IMR-90 (cell line): ENCODE results near the gene CCDC117. TPM values are rescaled to one million over a fixed set of nuclear protein-coding genes. Genes with fewer than 3 reads are reported as not detected.

ENCODE experiments used
- ATAC-seq: fragments of 200-7000 bp; cut with Tn5 transposase; 2 replicates; pipeline ENCODE4 v1.9.1; 2020; ENCODE audit warnings: low read depth, mild to moderate bottlenecking, moderate library complexity
- BruUV-seq: library from RNA; stranded (reverse); fragments of 400-500 nt; replicated peaks from 2 replicates; lab custom pipeline; 2021; lab: Mats Ljungman, UMichigan
- CTCF ChIA-PET: fragments of 300-600 bp; formaldehyde crosslinking; extraction: SDS; loops from one replicate; lab custom pipeline; 2021; ENCODE audit warnings: antibody characterized with exemption; lab: Yijun Ruan, JAX
- POLR2A ChIA-PET: fragments of 300-600 bp; sonication (Branson Sonifier 250); formaldehyde crosslinking; loops from one replicate; lab custom pipeline; 2022; ENCODE audit warnings: antibody characterized with exemption; ENCODE audit not compliant: unreplicated experiment; lab: Charles Lee
- DNase-seq: peaks from one replicate; pipeline ENCODE4 v3.0.0; 2013
- H2AFZ ChIP-seq: replicated peaks from 2 replicates; pipeline ENCODE3; 2013; ENCODE audit warnings: low read length, mild to moderate bottlenecking; ENCODE audit not compliant: poor library complexity
- H2AK5ac ChIP-seq: 2 replicates; pipeline ENCODE4 v1.6.1; 2013; ENCODE audit warnings: low read depth, low read length, inconsistent platforms
- H2AK9ac ChIP-seq: replicated peaks from 2 replicates; pipeline ENCODE3; 2013; ENCODE audit warnings: mild to moderate bottlenecking, low read depth, low read length, moderate library complexity; ENCODE audit not compliant: poor library complexity
- H2BK120ac ChIP-seq: 2 replicates; pipeline ENCODE4 v1.6.1; 2013; ENCODE audit warnings: low read depth, low read length, inconsistent platforms
- H2BK15ac ChIP-seq: 3 replicates; pipeline ENCODE4 v1.6.1; 2013; ENCODE audit warnings: low read depth, low read length, inconsistent platforms
- H2BK20ac ChIP-seq: 2 replicates; pipeline ENCODE4 v1.6.1; 2013; ENCODE audit warnings: low read depth, mild to moderate bottlenecking, inconsistent platforms, low read length, moderate library complexity
- H2BK5ac ChIP-seq: 2 replicates; pipeline ENCODE4 v1.6.1; 2013; ENCODE audit warnings: mild to moderate bottlenecking, low read depth, low read length, inconsistent platforms; ENCODE audit not compliant: poor library complexity, severe bottlenecking
- H3K14ac ChIP-seq: replicated peaks from 2 replicates; pipeline ENCODE4 v1.6.1; 2013; ENCODE audit warnings: low read depth, low read length, inconsistent platforms
- H3K18ac ChIP-seq: 2 replicates; pipeline ENCODE4 v1.6.1; 2013; ENCODE audit warnings: low read depth, low read length, control low read depth
- H3K23ac ChIP-seq: 2 replicates; pipeline ENCODE4 v1.6.1; 2013; ENCODE audit warnings: low read depth, low read length, inconsistent platforms
- H3K27ac ChIP-seq: 2 replicates; pipeline ENCODE4 v1.5.1; 2013; ENCODE audit warnings: mild to moderate bottlenecking, control low read depth, low read length; ENCODE audit not compliant: insufficient read depth
- H3K27me3 ChIP-seq: 2 replicates; pipeline ENCODE4 v1.6.1; 2013; ENCODE audit warnings: low read length; ENCODE audit not compliant: control insufficient read depth, insufficient read depth
- H3K36me3 ChIP-seq: 2 replicates; pipeline ENCODE4 v1.6.1; 2013; ENCODE audit warnings: low read length, mixed read lengths; ENCODE audit not compliant: control insufficient read depth, insufficient read depth
- H3K4ac ChIP-seq: 2 replicates; pipeline ENCODE4 v1.6.1; 2013; ENCODE audit warnings: low read depth, low read length, inconsistent platforms
- H3K4me1 ChIP-seq: 2 replicates; pipeline ENCODE4 v1.6.1; 2013; ENCODE audit warnings: low read length, mixed read lengths; ENCODE audit not compliant: control insufficient read depth, insufficient read depth
- H3K4me2 ChIP-seq: 2 replicates; pipeline ENCODE4 v1.6.1; 2013; ENCODE audit warnings: low read depth, mild to moderate bottlenecking, control low read depth, low read length, moderate library complexity
- H3K4me3 ChIP-seq: 2 replicates; pipeline ENCODE4 v1.5.1; 2013; ENCODE audit warnings: low read depth, mild to moderate bottlenecking, control low read depth, low read length, moderate library complexity; ENCODE audit not compliant: insufficient read depth
- H3K56ac ChIP-seq: 2 replicates; pipeline ENCODE4 v1.6.1; 2013; ENCODE audit warnings: low read length, inconsistent platforms; ENCODE audit not compliant: insufficient read depth; ENCODE audit errors: extremely low read depth
- H3K79me1 ChIP-seq, 2 experiments: 2 replicates each; pipeline ENCODE4 v1.6.1; 2013; ENCODE audit warnings: low read length in 2 of 2, inconsistent platforms in 1 of 2, low read depth in 1 of 2
- H3K9ac ChIP-seq: 2 replicates; pipeline ENCODE4 v1.6.1; 2013; ENCODE audit warnings: low read depth, low read length, control low read depth
- H3K9me1 ChIP-seq: 2 replicates; pipeline ENCODE4 v1.6.1; 2013; ENCODE audit warnings: low read length, inconsistent platforms; ENCODE audit not compliant: insufficient read depth
- H3K9me3 ChIP-seq: 2 replicates; pipeline ENCODE4 v1.6.1; 2013; ENCODE audit warnings: low read length; ENCODE audit not compliant: control insufficient read depth, insufficient read depth
- H4K20me1 ChIP-seq: 2 replicates; pipeline ENCODE4 v1.6.1; 2013; ENCODE audit warnings: low read length, inconsistent platforms; ENCODE audit not compliant: insufficient read depth
- H4K5ac ChIP-seq: 2 replicates; pipeline ENCODE4 v1.6.1; 2013; ENCODE audit warnings: mild to moderate bottlenecking, low read depth, low read length, control low read depth
- H4K8ac ChIP-seq, 2 experiments: 2 replicates each; pipeline ENCODE4 v1.6.1; 2013; ENCODE audit warnings: low read depth in 2 of 2, low read length in 2 of 2, control low read depth in 1 of 2, inconsistent platforms in 1 of 2
- H4K91ac ChIP-seq: 2 replicates; pipeline ENCODE4 v1.6.1; 2013; ENCODE audit warnings: low read depth, low read length, inconsistent platforms; ENCODE audit not compliant: insufficient read depth
- CEBPB ChIP-seq: IDR thresholded peaks from 2 replicates; pipeline ENCODE4 v1.6.1; 2012; ENCODE audit warnings: low read depth, low read length, improper control_type of control experiment
- CHD1 ChIP-seq: IDR thresholded peaks from 2 replicates; pipeline ENCODE4 v1.6.1; 2012; ENCODE audit warnings: low read depth, low read length, improper control_type of control experiment
- FOS ChIP-seq: fragments of 150-350 bp; IDR thresholded peaks from 2 replicates; pipeline ENCODE4 v1.6.1; 2016; ENCODE audit warnings: low read depth, low read length
- MAFK ChIP-seq: IDR thresholded peaks from 2 replicates; pipeline ENCODE4 v1.6.1; 2012; ENCODE audit warnings: low read depth, low read length, improper control_type of control experiment
- MAZ ChIP-seq: IDR thresholded peaks from 2 replicates; pipeline ENCODE4 v1.6.1; 2012; ENCODE audit warnings: low read depth, mild to moderate bottlenecking, low read length, improper control_type of control experiment, moderate library complexity, borderline replicate concordance
- MXI1 ChIP-seq: IDR thresholded peaks from 2 replicates; pipeline ENCODE4 v1.6.1; 2012; ENCODE audit warnings: low read depth, mild to moderate bottlenecking, low read length, moderate library complexity, borderline replicate concordance
- RCOR1 ChIP-seq: IDR thresholded peaks from 2 replicates; pipeline ENCODE4 v1.6.1; 2012; ENCODE audit warnings: mild to moderate bottlenecking, low read length, improper control_type of control experiment; ENCODE audit not compliant: insufficient replicate concordance
- RFX5 ChIP-seq: IDR thresholded peaks from 2 replicates; pipeline ENCODE4 v1.8.0; 2012; ENCODE audit warnings: low read depth, mild to moderate bottlenecking, low read length, moderate library complexity
- WGBS, 2 experiments: methylation state at CpG; one replicate each; pipeline versions ENCODE4 v1.1.5 to v1.1.7; 2013; ENCODE audit warnings: missing lambda C conversion rate in 2 of 2; ENCODE audit not compliant: insufficient read length in 1 of 2; ENCODE audit errors: extremely low coverage in 2 of 2; 5-methylcytosine and 5-hydroxymethylcytosine counted together
- dilution Hi-C: fragments of 300-500 bp; cut with HindIII; formaldehyde crosslinking; loops from one replicate; pipeline ENCODE4 v1.14.3; 2018; ENCODE audit warnings: low sequenced_read_pairs; ENCODE audit not compliant: unreplicated experiment
- in situ Hi-C: fragments of 300-500 bp; cut with MboI; formaldehyde crosslinking; loops from 3 replicates; pipeline ENCODE4 v1.14.3; 2019; ENCODE audit warnings: low sequenced_read_pairs, inconsistent platforms, mixed read lengths
- intact Hi-C: fragments of 100-400 bp; cut with micrococcal nuclease; formaldehyde crosslinking; loops from 2 replicates; pipeline ENCODE4 v1.10.0; 2022
- polyA plus RNA-seq, 3 experiments: library from polyadenylated mRNA; depleted of rRNA; stranded (reverse); fragments of >200 nt; gene quantifications; 2 replicates each; pipeline ENCODE4 v1.2.3, GENCODE V29; 2012; ENCODE audit warnings: low replicate concordance in 1 of 3
- total RNA-seq: library from RNA; depleted of rRNA; stranded (reverse); fragments of >200 nt; gene quantifications from 2 replicates; pipeline ENCODE4 v1.2.3, GENCODE V29; 2012
- TF ChIP-seq, protein P1 (sequence below): fragments of 150-350 bp; IDR thresholded peaks from 2 replicates; pipeline ENCODE4 v1.6.1; 2017; ENCODE audit warnings: mild to moderate bottlenecking, antibody characterized with exemption, low read length, low read depth
- TF ChIP-seq, protein P2 (sequence below): fragments of 150-350 bp; IDR thresholded peaks from 2 replicates; pipeline ENCODE4 v1.6.1; 2016; ENCODE audit warnings: low read depth, mild to moderate bottlenecking, low read length, moderate library complexity, borderline replicate concordance

The CCDC117 gene
- total and polyA plus RNA-seq, 2 of the 4 experiments (the other 2 are of a cell fraction): 5.9 to 7.0 TPM

DNA sequence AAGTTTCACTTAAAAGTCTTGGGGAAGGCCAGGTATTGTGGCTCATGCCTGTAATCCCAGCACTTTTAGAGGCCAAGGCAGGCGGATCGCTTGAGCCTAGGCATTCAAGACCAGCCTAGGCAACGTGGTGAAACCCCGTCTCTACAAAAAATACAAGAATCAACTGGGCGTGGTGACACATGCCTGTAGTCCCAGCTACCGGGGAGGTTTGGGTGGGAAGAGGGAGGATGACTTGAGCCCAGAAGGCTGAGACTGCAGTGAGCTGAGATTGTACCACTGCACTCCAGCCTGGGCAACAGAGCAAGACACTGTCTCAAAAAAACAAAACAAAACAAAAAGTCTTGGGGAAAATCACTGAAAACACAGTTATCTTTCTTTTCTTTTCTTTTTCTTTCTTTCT is 43.2 kb downstream of the CCDC117 start:
- Histone ChIP-seq H2AK9ac (no peak overlapping the region), H3K4me2 (no peak overlapping the region), H3K56ac (no peak overlapping the region), H3K27me3 (no peaks in the 10 kb centered on the region), H3K9ac (no peak overlapping the region), H3K9me1 (peaks cover 8% of the 10 kb centered on the region; the same call in 1 of the 2 replicates), H2BK5ac (no peak overlapping the region), H3K27ac (no peak overlapping the region), H2BK20ac (no peak overlapping the region), H3K9me3 (no peaks in the 10 kb centered on the region), H4K91ac (no peak overlapping the region), H3K36me3 (no peaks in the 10 kb centered on the region), H4K8ac (no peak overlapping the region), H3K23ac (no peak overlapping the region), H3K79me1 (no peaks in the 10 kb centered on the region; a peak in 1 of 4 replicates), H2BK120ac (no peak overlapping the region), H2BK15ac (no peak overlapping the region), H3K14ac (no peak overlapping the region), H3K4ac (no peak overlapping the region), H3K4me1 (peaks cover 2% of the 10 kb centered on the region; the same call in 1 of the 2 replicates), H3K4me3 (no peak overlapping the region), H4K20me1 (no peaks in the 10 kb centered on the region), H2AFZ (no peak overlapping the region), H2AK5ac (no peak overlapping the region), H4K5ac (no peak overlapping the region), H3K18ac (no peak overlapping the region)
- dilution Hi-C loops: no loop called here
- no CpG with 5 or more reads among the region's 6 CpGs for WGBS, 2 experiments
- no TSS peak for BruUV-seq
- TF ChIP-seq, protein P1, sequence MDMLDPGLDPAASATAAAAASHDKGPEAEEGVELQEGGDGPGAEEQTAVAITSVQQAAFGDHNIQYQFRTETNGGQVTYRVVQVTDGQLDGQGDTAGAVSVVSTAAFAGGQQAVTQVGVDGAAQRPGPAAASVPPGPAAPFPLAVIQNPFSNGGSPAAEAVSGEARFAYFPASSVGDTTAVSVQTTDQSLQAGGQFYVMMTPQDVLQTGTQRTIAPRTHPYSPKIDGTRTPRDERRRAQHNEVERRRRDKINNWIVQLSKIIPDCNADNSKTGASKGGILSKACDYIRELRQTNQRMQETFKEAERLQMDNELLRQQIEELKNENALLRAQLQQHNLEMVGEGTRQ: no peak
- TF ChIP-seq MAFK: no peak
- no peak for TF ChIP-seq MXI1
- no peak for TF ChIP-seq RCOR1
- no peak for TF ChIP-seq RFX5
- no peak for TF ChIP-seq CHD1
- TF ChIP-seq FOS: no peak
- TF ChIP-seq, protein P2, sequence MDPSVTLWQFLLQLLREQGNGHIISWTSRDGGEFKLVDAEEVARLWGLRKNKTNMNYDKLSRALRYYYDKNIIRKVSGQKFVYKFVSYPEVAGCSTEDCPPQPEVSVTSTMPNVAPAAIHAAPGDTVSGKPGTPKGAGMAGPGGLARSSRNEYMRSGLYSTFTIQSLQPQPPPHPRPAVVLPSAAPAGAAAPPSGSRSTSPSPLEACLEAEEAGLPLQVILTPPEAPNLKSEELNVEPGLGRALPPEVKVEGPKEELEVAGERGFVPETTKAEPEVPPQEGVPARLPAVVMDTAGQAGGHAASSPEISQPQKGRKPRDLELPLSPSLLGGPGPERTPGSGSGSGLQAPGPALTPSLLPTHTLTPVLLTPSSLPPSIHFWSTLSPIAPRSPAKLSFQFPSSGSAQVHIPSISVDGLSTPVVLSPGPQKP: no peak
- no peak for TF ChIP-seq MAZ
- TF ChIP-seq CEBPB: no peak
- POLR2A ChIA-PET: no interaction called here
- in situ Hi-C loops: no loop called here
- CTCF ChIA-PET: no interaction called here
- no peak for DNase-seq
- ATAC-seq: no peak
- intact Hi-C loops: no loop called here
